GM12873 (cell line): ENCODE measurements around the gene GLT1D1.

Source experiments
- CTCF ChIP-seq: IDR thresholded peaks from 2 replicates; pipeline ENCODE4 v1.5.1; 2012; ENCODE audit warnings: low read depth, mild to moderate bottlenecking, moderate library complexity, low read length, control low read depth; ENCODE audit not compliant: insufficient read depth; ENCODE audit errors: missing control alignments

Gene GLT1D1

GRCh38 chr12:128823916-128824839 is 29.1 kb upstream of the GLT1D1 start, which contains the start of gene SLC15A4:
Gene SLC15A4 (minus strand): TSS chr12:128823958. CDS start chr12:128823943, 15 bp downstream.
- peak; percentile 42 for TF ChIP-seq CTCF

GRCh38 chr12:128825835-128826234 is 27.4 kb upstream of the GLT1D1 start:
- no peak for TF ChIP-seq CTCF

- no peak for TF ChIP-seq CTCF
Measured at GRCh38 chr12:128827724-128828123, 25.6 kb upstream of the GLT1D1 start.

GRCh38 chr12:128829861-128830504 is 23.3 kb upstream of the GLT1D1 start:
- peak; percentile 2 for TF ChIP-seq CTCF

- TF ChIP-seq CTCF, result no peak
Measured at GRCh38 chr12:128830505-128830893, 22.8 kb upstream of the GLT1D1 start.

- no peak for TF ChIP-seq CTCF
Measured at GRCh38 chr12:128833418-128833817, 19.9 kb upstream of the GLT1D1 start.

- TF ChIP-seq CTCF, result no peak
Measured at GRCh38 chr12:128840862-128841468, 12.3 kb upstream of the GLT1D1 start.
